Measurements from ENCODE around the gene SAG. TPM values are rescaled to one million over a fixed set of nuclear protein-coding genes. Genes with fewer than 3 reads are reported as not detected.

Gene SAG
- total RNA-seq, 2 donors from 2014 or later = 0.45 TPM; not detected in 1

DNA sequence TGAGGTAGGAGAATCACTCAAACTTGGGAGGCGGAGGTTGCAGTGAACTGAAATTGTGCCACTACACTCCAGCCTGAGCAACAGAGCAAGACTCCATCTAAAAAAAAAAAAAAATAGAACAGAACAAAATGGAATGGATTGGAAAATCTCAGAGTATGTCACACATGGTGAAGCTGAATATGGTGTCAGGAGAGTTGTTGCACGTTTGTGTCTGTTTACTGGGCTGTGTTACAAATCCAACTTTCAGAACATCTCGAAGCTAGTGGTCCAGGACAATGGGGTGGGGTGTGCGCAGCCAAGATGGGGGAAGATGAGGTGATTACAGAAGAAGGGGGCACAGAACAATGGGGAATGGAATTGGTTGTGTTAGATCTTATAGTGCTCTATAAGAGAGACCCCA is 17.6 kb downstream of the SAG start:
- no peaks in the 10 kb centered on the region for H3K9me3 ChIP-seq
- no peak overlapping the region for H3K4me3 ChIP-seq
- TF ChIP-seq POLR2AphosphoS5 (IDR thresholded peaks at IDR 0.05) = no peak
- TF ChIP-seq POLR2A (IDR thresholded peaks at IDR 0.05) = no peak
- TF ChIP-seq, protein P1, sequence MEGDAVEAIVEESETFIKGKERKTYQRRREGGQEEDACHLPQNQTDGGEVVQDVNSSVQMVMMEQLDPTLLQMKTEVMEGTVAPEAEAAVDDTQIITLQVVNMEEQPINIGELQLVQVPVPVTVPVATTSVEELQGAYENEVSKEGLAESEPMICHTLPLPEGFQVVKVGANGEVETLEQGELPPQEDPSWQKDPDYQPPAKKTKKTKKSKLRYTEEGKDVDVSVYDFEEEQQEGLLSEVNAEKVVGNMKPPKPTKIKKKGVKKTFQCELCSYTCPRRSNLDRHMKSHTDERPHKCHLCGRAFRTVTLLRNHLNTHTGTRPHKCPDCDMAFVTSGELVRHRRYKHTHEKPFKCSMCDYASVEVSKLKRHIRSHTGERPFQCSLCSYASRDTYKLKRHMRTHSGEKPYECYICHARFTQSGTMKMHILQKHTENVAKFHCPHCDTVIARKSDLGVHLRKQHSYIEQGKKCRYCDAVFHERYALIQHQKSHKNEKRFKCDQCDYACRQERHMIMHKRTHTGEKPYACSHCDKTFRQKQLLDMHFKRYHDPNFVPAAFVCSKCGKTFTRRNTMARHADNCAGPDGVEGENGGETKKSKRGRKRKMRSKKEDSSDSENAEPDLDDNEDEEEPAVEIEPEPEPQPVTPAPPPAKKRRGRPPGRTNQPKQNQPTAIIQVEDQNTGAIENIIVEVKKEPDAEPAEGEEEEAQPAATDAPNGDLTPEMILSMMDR (IDR thresholded peaks at IDR 0.05) = no peak
- WGBS = 73% methylated on average over 4 of the region's 4 CpGs
- H3K27ac ChIP-seq = no peak overlapping the region
- H3K4me1 ChIP-seq (replicated peaks) = no peaks in the 10 kb centered on the region
- H3K27me3 ChIP-seq (replicated peaks; ENCODE audit: insufficient read depth) = no peaks in the 10 kb centered on the region
- DNase-seq (ENCODE audit: low spot score) = no peak
- intact Hi-C loops (cut with DNase I) = no loop called here
- H3K36me3 ChIP-seq = no peaks in the 10 kb centered on the region

DNA sequence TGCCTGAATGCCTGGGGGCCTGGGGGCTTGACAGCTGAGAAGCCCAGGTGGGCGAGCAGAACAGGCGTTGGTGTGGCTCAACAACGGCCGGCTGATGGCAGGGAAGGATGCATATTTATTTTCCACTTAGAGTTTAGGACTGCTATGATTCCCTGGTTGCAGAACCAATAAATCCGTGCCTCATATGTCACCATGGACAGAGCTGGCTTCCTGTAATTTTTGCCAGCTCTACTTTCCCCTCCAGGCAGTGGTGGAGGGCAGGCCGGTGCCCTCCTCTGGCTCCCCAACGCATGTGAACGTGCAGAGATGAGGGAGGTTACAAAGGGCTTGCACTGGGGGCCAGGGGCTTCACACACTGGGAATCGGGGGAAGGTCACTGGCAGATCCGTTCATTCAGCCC is 18.2 kb downstream of the SAG start:
- Histone ChIP-seq H3K27me3 (replicated peaks; ENCODE audit: insufficient read depth) (no peaks in the 10 kb centered on the region), H3K9me3 (no peaks in the 10 kb centered on the region), H3K27ac (no peak overlapping the region), H3K36me3 (no peaks in the 10 kb centered on the region), H3K4me1 (replicated peaks) (no peaks in the 10 kb centered on the region), H3K4me3 (no peak overlapping the region)
- TF ChIP-seq, protein P1 (IDR thresholded peaks at IDR 0.05) = no peak
- TF ChIP-seq POLR2AphosphoS5 (IDR thresholded peaks at IDR 0.05) = no peak
- TF ChIP-seq POLR2A (IDR thresholded peaks at IDR 0.05) = no peak
- 56% methylated on average over 10 of the region's 10 CpGs for WGBS
- intact Hi-C loops (cut with DNase I) = no loop called here
- DNase-seq (ENCODE audit: low spot score) = no peak

DNA sequence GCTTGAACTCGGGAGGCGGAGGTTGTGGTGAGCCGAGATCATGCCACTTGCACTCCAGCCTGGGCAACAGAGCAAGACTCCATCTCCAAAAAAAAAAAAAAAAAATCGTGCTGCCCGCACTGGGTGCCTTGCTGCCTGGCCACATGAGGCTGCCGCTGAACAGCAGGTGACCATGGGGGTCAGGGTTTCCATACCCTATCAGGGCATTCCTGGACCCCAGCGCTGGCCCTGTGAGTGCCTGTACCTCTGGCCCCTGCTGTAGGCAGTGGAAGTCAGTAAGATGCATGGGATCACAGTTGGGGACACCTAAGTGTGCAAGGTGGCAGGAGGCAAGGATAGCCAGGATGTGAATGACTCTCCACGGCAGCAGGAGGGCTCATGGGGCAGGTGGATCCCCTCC is 18.9 kb downstream of the SAG start:
- WGBS = 93% methylated on average over 8 of the region's 8 CpGs
- intact Hi-C loops (cut with DNase I) = no loop called here
- no peak overlapping the region for H3K27ac ChIP-seq
- no peaks in the 10 kb centered on the region for H3K36me3 ChIP-seq
- TF ChIP-seq POLR2A (IDR thresholded peaks at IDR 0.05) (no peak), POLR2AphosphoS5 (IDR thresholded peaks at IDR 0.05) (no peak)
- TF ChIP-seq, protein P1 (IDR thresholded peaks at IDR 0.05) = no peak
- H3K4me3 ChIP-seq = no peak overlapping the region
- no peaks in the 10 kb centered on the region for H3K27me3 ChIP-seq (replicated peaks; ENCODE audit: insufficient read depth)
- H3K4me1 ChIP-seq (replicated peaks) = no peaks in the 10 kb centered on the region
- no peaks in the 10 kb centered on the region for H3K9me3 ChIP-seq
- no peak for DNase-seq (ENCODE audit: low spot score)

DNA sequence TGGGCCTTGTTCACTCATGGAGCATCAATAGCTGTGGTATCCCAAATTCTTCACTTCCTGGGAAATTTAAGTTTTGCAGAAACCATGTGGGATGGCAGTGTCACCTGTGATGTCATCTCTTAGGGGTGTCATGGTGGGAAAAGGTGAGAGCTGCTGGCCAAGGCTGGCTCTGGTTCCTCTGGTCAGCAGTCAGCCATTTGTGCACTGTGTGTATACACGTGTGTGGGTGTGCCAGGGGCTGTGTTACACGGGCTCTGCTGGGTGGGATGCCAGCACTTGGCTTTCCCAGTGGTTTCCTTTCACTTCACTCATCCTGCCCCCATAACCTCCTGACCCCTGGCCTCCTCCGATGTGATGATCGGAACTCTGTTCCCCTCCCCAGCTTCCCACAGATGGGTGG is 21.3 kb downstream of the SAG start:
- 78% methylated on average over 4 of the region's 4 CpGs for WGBS
- Histone ChIP-seq H3K4me3 (no peak overlapping the region), H3K27ac (no peak overlapping the region), H3K9me3 (no peaks in the 10 kb centered on the region), H3K27me3 (replicated peaks; ENCODE audit: insufficient read depth) (no peaks in the 10 kb centered on the region), H3K36me3 (no peaks in the 10 kb centered on the region), H3K4me1 (replicated peaks) (no peaks in the 10 kb centered on the region)
- intact Hi-C loops (cut with DNase I) = no loop called here
- TF ChIP-seq POLR2A (IDR thresholded peaks at IDR 0.05) = no peak
- no peak for TF ChIP-seq POLR2AphosphoS5 (IDR thresholded peaks at IDR 0.05)
- TF ChIP-seq, protein P1 (IDR thresholded peaks at IDR 0.05) = no peak
- DNase-seq (ENCODE audit: low spot score) = no peak

DNA sequence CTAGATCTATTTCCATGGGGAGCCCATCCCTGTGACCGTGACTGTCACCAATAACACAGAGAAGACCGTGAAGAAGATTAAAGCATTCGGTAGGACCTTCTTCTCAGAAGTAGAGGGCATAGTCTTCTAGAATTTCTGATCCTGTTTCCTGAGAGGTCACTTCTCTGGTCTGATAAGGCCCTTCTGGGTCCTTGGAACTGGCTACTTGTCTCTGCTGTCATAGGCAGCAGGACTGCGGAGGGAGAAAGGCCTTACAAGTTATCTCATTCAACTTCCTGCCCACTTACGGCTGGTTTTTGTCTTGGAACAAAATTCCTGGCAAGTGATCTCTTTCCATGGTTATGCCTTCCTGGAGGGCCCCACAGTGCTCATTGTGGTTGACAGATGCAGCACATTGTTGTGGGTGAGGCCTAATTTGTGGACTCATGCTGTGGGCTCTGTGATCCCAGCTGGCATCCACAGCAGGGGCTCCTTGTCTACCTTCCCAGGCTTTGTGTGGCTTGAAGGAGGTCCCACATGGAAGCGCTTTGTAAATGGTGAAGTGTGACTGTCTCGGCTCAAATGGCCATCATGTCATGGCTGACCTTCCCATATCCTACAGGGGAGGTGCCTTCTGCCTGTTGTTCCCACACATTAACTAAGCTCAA is 22.0 kb downstream of the SAG start:
- DNase-seq (ENCODE audit: low spot score) = no peak
- Histone ChIP-seq H3K27ac (no peak overlapping the region), H3K4me1 (replicated peaks) (no peaks in the 10 kb centered on the region), H3K9me3 (no peaks in the 10 kb centered on the region), H3K27me3 (replicated peaks; ENCODE audit: insufficient read depth) (no peaks in the 10 kb centered on the region), H3K36me3 (no peaks in the 10 kb centered on the region), H3K4me3 (no peak overlapping the region)
- 82% methylated on average over 7 of the region's 7 CpGs for WGBS
- intact Hi-C loops (cut with DNase I) = no loop called here
- TF ChIP-seq POLR2AphosphoS5 (IDR thresholded peaks at IDR 0.05) (no peak), POLR2A (IDR thresholded peaks at IDR 0.05) (no peak)
- TF ChIP-seq, protein P1 (IDR thresholded peaks at IDR 0.05) = no peak
